ENCODE results near the gene RTN3. TPM values are rescaled to one million over a fixed set of nuclear protein-coding genes. Genes with fewer than 3 reads are reported as not detected.
A peak's percentile ranks its signal among the peaks of the same experiment; 100 is the strongest.

The RTN3 gene
- total RNA-seq, 8 experiments from 2014 or later: 71.9 to 296 (median 224) TPM

DNA sequence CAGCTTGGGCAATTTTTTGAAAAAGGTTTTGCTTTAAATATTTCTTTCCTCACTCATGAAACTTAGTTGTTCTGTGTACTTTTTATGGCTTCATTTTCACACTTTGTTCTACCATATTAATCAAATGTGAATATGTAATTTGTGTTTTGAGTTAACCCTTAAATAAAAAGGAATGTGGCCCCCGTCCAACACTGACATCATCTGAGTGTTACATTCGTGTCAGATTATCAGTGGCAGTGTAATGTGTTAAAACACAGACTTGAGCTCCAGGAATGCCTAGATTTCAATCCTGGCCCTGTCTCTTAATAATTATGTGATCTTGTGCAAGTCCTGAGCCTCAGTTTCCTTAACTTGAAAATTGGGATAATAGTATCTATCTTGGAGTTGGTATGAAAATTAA is 5.6 kb downstream of the RTN3 start:
- in situ Hi-C loops (cut with MboI; ENCODE audit: low pct_unique_long_range_greater_than_20kb in 2 of 9, low sequenced_read_pairs in 9 of 9, unreplicated experiment in 9 of 9): no loop called here
- H3K4me3 ChIP-seq: no peak overlapping the region
- H3K4me1 ChIP-seq (replicated peaks in 1 of 2): peaks cover 61% of the 10 kb centered on the region in 2 donors
- no peak for ATAC-seq (replicated peaks in 6 of 8)
- 0 to 100% (median 55%) methylated on average over 1 to 2 of the region's 2 CpGs; no CpG with 5 or more reads in 2 of the 10 experiments for WGBS, 10 experiments
- H3K27ac ChIP-seq: no peak overlapping the region

GRCh38 chr11:63687845-63688244 is 6.5 kb downstream of the RTN3 start:
- Histone ChIP-seq H3K4me1 (replicated peaks in 1 of 2) (peaks cover 61% of the 10 kb centered on the region in 2 donors), H3K27ac (peak overlapping the region; percentile 11 to 23), H3K4me3 (no peak overlapping the region)
- WGBS, 10 experiments: 50 to 100% (median 82%) methylated on average over 1 of the region's 1 CpG; no CpG with 5 or more reads in 4 of the 10 experiments
- ATAC-seq (replicated peaks in 6 of 8): peak in 6 of 8 experiments; percentile 22 to 63 (median 46)
- in situ Hi-C loops (cut with MboI; ENCODE audit: low pct_unique_long_range_greater_than_20kb in 2 of 9, low sequenced_read_pairs in 9 of 9, unreplicated experiment in 9 of 9): no loop called here

DNA sequence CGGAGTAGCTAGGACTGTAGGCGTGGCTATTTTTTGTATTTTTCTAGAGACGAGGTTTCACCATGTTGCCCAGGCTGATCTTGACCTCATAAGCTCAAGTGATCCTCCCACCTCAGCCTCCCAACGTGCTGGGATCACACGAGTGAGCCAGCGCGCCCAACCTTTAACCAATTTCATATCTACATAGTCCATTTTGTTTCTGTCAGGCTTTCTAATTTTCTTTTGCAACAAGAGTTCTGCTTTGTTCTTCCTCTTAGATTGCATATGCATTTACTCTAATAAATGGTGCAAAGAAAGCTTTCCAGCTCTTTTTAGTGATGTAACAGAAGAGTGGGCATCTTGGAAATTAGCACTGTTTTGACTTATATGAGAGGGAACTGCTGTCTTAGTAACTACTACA is 13.3 kb downstream of the RTN3 start:
- Histone ChIP-seq H3K27ac (no peak overlapping the region), H3K4me3 (no peak overlapping the region), H3K4me1 (replicated peaks in 1 of 2) (peaks cover 20% of the 10 kb centered on the region in 2 donors)
- no peak for ATAC-seq (replicated peaks in 6 of 8)
- 80 to 100% (median 93%) methylated on average over 3 to 7 of the region's 7 CpGs; no CpG with 5 or more reads in 5 of the 10 experiments for WGBS, 10 experiments
- in situ Hi-C loops (cut with MboI; ENCODE audit: low pct_unique_long_range_greater_than_20kb in 2 of 9, low sequenced_read_pairs in 9 of 9, unreplicated experiment in 9 of 9): no loop called here

GRCh38 chr11:63698976-63699733 is 17.9 kb downstream of the RTN3 start:
- H3K4me3 ChIP-seq: no peak overlapping the region
- H3K4me1 ChIP-seq (replicated peaks in 1 of 2): peaks cover 0 to 2% of the 10 kb centered on the region in 2 donors
- 50 to 92% (median 79%) methylated on average over 3 to 10 of the region's 11 CpGs; no CpG with 5 or more reads in 2 of the 10 experiments for WGBS, 10 experiments
- ATAC-seq (replicated peaks in 6 of 8): peak in 6 of 8 experiments; percentile 18 to 79 (median 52)
- no peak overlapping the region for H3K27ac ChIP-seq
- in situ Hi-C loops (cut with MboI; ENCODE audit: low pct_unique_long_range_greater_than_20kb in 2 of 9, low sequenced_read_pairs in 9 of 9, unreplicated experiment in 9 of 9): no loop called here

- no peak overlapping the region for H3K27ac ChIP-seq
- 0 to 100% (median 88%) methylated on average over 1 of the region's 1 CpG; no CpG with 5 or more reads in 2 of the 10 experiments for WGBS, 10 experiments
- in situ Hi-C loops (cut with MboI; ENCODE audit: low pct_unique_long_range_greater_than_20kb in 2 of 9, low sequenced_read_pairs in 9 of 9, unreplicated experiment in 9 of 9): no loop called here
- peak in 3 of 8 experiments; percentile 62 to 85 (median 78) for ATAC-seq (replicated peaks in 6 of 8)
- H3K4me1 ChIP-seq (replicated peaks in 1 of 2): peaks cover 0 to 2% of the 10 kb centered on the region in 2 donors
- H3K4me3 ChIP-seq: no peak overlapping the region
Observed at GRCh38 chr11:63699896-63700295, 18.6 kb downstream of the RTN3 start.

- ATAC-seq (replicated peaks in 6 of 8): no peak
- WGBS, 10 experiments: 47 to 100% (median 90%) methylated on average over 1 to 2 of the region's 2 CpGs
- in situ Hi-C loops (cut with MboI; ENCODE audit: low pct_unique_long_range_greater_than_20kb in 2 of 9, low sequenced_read_pairs in 9 of 9, unreplicated experiment in 9 of 9): no loop called here
- H3K4me3 ChIP-seq: no peak overlapping the region
- no peaks in the 10 kb centered on the region for H3K4me1 ChIP-seq (replicated peaks in 1 of 2)
- no peak overlapping the region for H3K27ac ChIP-seq
Observed at GRCh38 chr11:63705526-63705925, 24.2 kb downstream of the RTN3 start.

GRCh38 chr11:63708764-63709163 is 27.5 kb downstream of the RTN3 start:
- WGBS, 10 experiments: 83 to 100% (median 100%) methylated on average over 1 of the region's 1 CpG; no CpG with 5 or more reads in 2 of the 10 experiments
- Histone ChIP-seq H3K27ac (no peak overlapping the region), H3K4me3 (no peak overlapping the region), H3K4me1 (replicated peaks in 1 of 2) (no peaks in the 10 kb centered on the region)
- ATAC-seq (replicated peaks in 6 of 8): no peak
- in situ Hi-C loops (cut with MboI; ENCODE audit: low pct_unique_long_range_greater_than_20kb in 2 of 9, low sequenced_read_pairs in 9 of 9, unreplicated experiment in 9 of 9): no loop called here

- WGBS, 10 experiments: 8 to 100% (median 51%) methylated on average over 2 to 3 of the region's 3 CpGs; no CpG with 5 or more reads in 2 of the 10 experiments
- Histone ChIP-seq H3K4me3 (no peak overlapping the region), H3K27ac (no peak overlapping the region), H3K4me1 (replicated peaks in 1 of 2) (no peaks in the 10 kb centered on the region)
- in situ Hi-C loops (cut with MboI; ENCODE audit: low pct_unique_long_range_greater_than_20kb in 2 of 9, low sequenced_read_pairs in 9 of 9, unreplicated experiment in 9 of 9): no loop called here
- ATAC-seq (replicated peaks in 6 of 8): no peak
Observed at GRCh38 chr11:63709336-63709884, 28.1 kb downstream of the RTN3 start.

DNA sequence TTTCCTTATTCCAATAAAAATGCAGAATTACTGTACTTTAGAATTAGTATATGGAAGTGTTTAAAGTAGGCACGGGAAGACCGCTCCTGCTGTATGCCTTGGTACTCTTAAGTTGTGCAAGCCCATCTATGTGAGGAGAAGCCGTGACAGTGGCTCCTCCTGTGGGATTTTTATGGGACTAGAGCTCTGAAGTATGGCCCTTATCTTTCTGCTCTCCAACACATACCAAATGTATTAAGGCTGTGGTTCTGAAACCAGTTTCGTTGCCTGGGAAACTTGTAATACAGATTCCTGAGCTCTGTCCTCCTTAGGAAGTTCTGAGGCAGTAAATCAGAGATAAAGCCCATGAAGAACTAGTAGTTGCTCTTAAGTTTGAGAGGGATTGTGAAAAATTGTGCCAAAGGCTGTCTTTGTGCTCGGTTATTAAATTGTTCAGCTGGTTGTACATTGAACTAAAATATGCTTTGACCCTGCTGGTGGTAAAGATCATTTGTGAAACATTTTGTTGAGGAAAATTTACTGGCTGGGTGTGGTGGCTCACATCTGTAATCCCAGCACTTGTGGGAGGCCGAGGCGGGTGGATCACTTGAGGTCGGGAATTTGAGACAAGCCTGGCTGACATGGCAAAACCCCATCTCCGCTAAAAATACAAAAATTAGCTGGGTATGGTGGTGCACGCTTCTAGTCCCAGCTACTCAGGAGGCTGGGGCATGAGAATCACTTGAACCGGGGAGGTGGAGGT is 29.3 kb downstream of the RTN3 start:
- no peak overlapping the region for H3K4me3 ChIP-seq
- WGBS, 10 experiments: 14 to 100% (median 90%) methylated on average over 1 to 8 of the region's 11 CpGs
- H3K27ac ChIP-seq: no peak overlapping the region
- in situ Hi-C loops (cut with MboI; ENCODE audit: low pct_unique_long_range_greater_than_20kb in 2 of 9, low sequenced_read_pairs in 9 of 9, unreplicated experiment in 9 of 9): no loop called here
- no peaks in the 10 kb centered on the region for H3K4me1 ChIP-seq (replicated peaks in 1 of 2)
- peak in 4 of 8 experiments; percentile 54 to 91 (median 76) for ATAC-seq (replicated peaks in 6 of 8)

DNA sequence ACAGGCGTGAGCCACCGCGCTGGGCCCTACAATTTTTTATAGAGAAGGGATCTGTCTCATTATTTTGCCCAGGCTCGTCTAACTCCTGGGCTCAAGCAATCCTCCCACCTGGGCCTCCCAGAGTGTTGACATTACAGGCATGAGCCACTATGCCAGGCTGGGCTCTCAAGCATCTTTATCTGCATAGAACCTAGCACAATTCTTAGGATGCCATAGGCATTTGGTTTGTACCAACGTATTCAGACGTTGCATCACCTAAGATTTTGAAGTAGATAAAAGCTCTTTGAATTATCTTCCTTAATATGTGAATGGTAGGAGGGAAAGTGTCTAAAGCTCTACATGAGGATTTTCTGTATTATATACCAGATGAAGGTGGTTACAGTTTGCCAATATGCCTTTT is 30.5 kb downstream of the RTN3 start:
- 80 to 100% (median 90%) methylated on average over 1 to 6 of the region's 6 CpGs; no CpG with 5 or more reads in 6 of the 10 experiments for WGBS, 10 experiments
- Histone ChIP-seq H3K4me3 (no peak overlapping the region), H3K27ac (no peak overlapping the region), H3K4me1 (replicated peaks in 1 of 2) (no peaks in the 10 kb centered on the region)
- ATAC-seq (replicated peaks in 6 of 8): no peak
- in situ Hi-C loops (cut with MboI; ENCODE audit: low pct_unique_long_range_greater_than_20kb in 2 of 9, low sequenced_read_pairs in 9 of 9, unreplicated experiment in 9 of 9): no loop called here

- WGBS, 10 experiments: 81 to 100% (median 93%) methylated on average over 1 to 2 of the region's 2 CpGs; no CpG with 5 or more reads in 1 of the 10 experiments
- in situ Hi-C loops (cut with MboI; ENCODE audit: low pct_unique_long_range_greater_than_20kb in 2 of 9, low sequenced_read_pairs in 9 of 9, unreplicated experiment in 9 of 9): no loop called here
- Histone ChIP-seq H3K27ac (no peak overlapping the region), H3K4me1 (replicated peaks in 1 of 2) (peaks cover 0 to 5% of the 10 kb centered on the region in 2 donors), H3K4me3 (no peak overlapping the region)
- no peak for ATAC-seq (replicated peaks in 6 of 8)
Observed at GRCh38 chr11:63713766-63714165, 32.5 kb downstream of the RTN3 start.

DNA sequence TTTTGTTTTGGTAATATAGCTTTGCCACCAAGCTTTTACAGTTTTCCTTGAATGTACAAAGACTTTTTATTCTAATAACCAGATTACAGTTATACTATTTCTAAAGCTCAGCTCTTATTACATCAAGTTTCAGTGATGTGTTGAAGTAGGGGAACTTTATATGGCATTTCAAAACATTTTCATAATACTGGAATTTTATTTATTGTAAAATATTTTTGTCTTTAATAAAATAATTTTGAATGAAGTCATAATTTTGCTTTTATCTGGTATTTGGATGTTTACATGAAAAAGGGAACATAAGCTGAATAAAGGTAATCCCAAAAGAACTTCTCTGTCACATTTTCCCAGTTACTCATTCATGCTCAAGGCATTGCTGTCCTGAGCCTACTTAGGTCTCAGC is 34.7 kb downstream of the RTN3 start:
- ATAC-seq (replicated peaks in 6 of 8): no peak
- in situ Hi-C loops (cut with MboI; ENCODE audit: low pct_unique_long_range_greater_than_20kb in 2 of 9, low sequenced_read_pairs in 9 of 9, unreplicated experiment in 9 of 9): no loop called here
- Histone ChIP-seq H3K4me1 (replicated peaks in 1 of 2) (peaks cover 0 to 8% of the 10 kb centered on the region in 2 donors), H3K4me3 (no peak overlapping the region), H3K27ac (no peak overlapping the region)

DNA sequence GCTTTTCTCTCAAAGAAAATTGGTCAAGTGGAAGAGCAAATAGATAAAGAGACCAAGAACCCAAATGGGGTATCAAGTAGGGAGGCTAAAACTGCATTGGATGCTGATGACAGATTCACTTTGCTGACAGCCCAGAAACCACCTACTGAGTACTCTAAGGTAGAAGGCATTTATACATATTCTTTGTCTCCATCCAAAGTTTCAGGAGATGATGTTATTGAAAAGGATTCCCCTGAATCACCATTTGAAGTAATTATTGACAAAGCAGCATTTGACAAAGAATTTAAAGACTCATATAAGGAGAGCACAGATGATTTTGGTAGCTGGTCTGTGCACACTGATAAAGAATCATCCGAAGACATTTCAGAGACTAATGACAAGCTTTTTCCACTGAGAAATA is 37.7 kb downstream of the RTN3 start:
- ATAC-seq (replicated peaks in 6 of 8): no peak
- Histone ChIP-seq H3K4me1 (replicated peaks in 1 of 2) (peaks cover 0 to 8% of the 10 kb centered on the region in 2 donors), H3K27ac (no peak overlapping the region), H3K4me3 (no peak overlapping the region)
- WGBS, 10 experiments: 85 to 100% (median 94%) methylated on average over 1 of the region's 1 CpG; no CpG with 5 or more reads in 2 of the 10 experiments
- in situ Hi-C loops (cut with MboI; ENCODE audit: low pct_unique_long_range_greater_than_20kb in 2 of 9, low sequenced_read_pairs in 9 of 9, unreplicated experiment in 9 of 9): no loop called here

Data from motor neuron (in vitro differentiated cells).